HG03039 (cell line): Measurements from ENCODE around the gene TRAM2.

Source experiments
- ATAC-seq: cut with Tn5 transposase; IDR thresholded peaks from one replicate; pipeline ENCODE4 v1.9.1; 2021; ENCODE audit warnings: mild to moderate bottlenecking, moderate library complexity; ENCODE audit not compliant: unreplicated experiment

Gene TRAM2, protein sequence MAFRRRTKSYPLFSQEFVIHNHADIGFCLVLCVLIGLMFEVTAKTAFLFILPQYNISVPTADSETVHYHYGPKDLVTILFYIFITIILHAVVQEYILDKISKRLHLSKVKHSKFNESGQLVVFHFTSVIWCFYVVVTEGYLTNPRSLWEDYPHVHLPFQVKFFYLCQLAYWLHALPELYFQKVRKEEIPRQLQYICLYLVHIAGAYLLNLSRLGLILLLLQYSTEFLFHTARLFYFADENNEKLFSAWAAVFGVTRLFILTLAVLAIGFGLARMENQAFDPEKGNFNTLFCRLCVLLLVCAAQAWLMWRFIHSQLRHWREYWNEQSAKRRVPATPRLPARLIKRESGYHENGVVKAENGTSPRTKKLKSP

GRCh38 chr6:52577022-52577777, at the start of gene TRAM2:
TRAM2 (minus strand) TSS chr6:52577060; CDS start chr6:52576915, 145 bp downstream.
- ATAC-seq, result peak; percentile 45

- no peak for ATAC-seq
Measured at GRCh38 chr6:52622810-52623209, 46.0 kb upstream of the TRAM2 start.

GRCh38 chr6:52621631-52622030, 44.8 kb upstream of the TRAM2 start:
- no peak for ATAC-seq

GRCh38 chr6:52620906-52621190, 44.0 kb upstream of the TRAM2 start:
- ATAC-seq, result no peak

DNA sequence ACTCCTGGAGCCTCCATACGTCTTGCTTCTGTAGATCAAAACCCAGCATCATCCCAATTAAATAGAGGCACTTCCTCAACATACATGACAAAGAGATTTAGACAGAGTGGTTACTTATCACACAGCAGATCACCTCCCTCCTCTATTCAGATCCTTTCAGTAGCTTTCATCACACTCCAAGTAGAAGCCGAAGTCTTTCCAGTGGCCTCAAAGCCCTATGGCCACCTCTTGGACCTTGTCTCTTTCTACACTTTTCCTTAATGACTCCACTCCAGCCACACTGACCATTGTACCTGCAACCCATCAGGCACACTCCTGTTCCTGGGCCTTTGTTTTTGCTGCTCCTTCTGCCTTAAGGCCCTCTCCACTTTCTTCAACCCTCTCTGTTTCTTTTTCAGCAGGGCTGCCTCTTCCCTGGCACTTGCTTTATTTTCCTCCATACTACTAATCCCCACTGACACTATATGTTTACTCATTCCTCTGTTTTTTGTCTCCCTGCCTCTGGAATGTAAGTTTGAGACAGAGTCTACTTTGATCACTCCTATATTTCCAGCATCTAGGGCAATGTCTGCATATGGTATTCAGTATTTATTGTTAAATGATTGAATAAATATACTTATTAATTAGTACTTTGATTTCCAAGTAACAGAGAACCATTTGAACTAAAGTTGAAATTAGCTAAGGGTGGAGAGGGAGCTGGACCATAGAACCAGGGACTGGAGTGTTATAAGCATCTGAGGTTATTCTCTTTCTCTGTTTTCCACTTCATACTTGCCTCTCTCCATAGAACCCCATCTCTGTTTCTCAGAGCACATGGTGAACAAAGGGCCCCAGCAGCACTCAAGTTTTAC, 43.4 kb upstream of the TRAM2 start:
- ATAC-seq, result no peak

DNA sequence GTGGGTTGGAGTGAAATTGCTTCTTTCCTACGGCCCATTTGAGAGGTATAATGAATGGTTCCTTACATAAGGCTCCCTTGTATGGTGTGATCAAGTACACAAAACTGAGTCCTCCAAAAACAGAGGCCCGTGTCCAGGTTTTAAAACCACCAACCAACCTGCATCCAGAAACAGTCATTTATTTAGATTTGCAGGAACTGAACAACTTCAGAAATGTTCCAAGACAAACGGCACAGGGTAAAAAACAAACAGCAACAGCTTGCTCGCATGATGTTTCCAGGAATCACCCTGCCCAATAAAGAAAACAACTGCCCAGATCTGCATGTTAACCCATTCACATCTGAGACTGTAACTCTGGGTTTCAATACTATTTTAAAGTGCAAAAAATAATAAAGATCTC, 40.2 kb upstream of the TRAM2 start:
- no peak for ATAC-seq

- no peak for ATAC-seq
Measured at GRCh38 chr6:52616059-52616690, 39.3 kb upstream of the TRAM2 start.

- ATAC-seq, result no peak
Measured at GRCh38 chr6:52612336-52613054, 35.6 kb upstream of the TRAM2 start.

DNA sequence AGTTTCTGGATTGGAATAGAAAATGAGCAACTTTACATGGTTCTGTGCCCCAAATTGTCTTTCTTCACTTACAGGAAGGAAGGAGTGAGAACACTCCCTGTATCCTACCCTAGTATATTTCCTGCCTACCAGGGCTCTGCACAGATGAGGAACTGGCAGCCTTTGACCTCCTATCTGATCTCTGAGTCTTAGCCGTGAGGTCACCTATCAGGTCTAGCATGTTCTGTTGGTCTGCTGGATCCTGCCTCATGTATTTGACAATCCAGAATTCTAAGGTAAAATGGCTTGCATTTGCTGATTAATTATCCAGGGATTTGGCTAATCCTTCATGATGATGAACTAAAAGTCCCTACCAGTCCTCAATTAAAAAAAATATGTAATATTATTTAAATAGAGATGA, 35.0 kb upstream of the TRAM2 start:
- ATAC-seq, result no peak

- no peak for ATAC-seq
Measured at GRCh38 chr6:52610745-52611355, 34.0 kb upstream of the TRAM2 start.

GRCh38 chr6:52610011-52610410, 33.2 kb upstream of the TRAM2 start:
- no peak for ATAC-seq

DNA sequence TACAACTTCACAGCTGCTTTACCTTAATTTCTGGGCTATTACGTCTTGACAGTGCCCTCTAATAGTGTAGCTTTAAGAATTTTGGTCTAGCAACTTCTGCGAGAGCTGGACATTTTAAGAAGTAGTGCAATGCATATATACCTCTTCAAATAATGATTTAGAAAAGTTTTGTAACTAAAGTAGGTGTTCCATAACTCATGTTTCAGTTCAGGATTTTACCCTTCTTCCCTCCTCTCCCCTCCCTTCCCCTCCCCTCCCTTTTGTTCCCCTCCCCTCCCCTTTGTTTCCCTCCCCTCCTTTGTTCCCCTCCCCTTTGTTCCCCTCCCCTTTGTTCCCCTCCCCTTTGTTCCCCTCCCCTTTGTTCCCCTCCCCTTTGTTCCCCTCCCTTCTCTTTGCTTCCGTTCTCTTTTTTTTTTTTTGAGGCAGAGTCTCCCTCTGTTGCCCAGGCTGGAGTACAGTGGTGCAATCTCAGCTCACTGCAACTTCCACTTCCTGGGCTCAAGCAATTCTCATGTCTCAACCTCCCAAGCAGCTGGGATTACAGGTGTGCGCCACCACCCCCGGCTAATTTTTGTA, 28.8 kb upstream of the TRAM2 start:
- ATAC-seq, result no peak

DNA sequence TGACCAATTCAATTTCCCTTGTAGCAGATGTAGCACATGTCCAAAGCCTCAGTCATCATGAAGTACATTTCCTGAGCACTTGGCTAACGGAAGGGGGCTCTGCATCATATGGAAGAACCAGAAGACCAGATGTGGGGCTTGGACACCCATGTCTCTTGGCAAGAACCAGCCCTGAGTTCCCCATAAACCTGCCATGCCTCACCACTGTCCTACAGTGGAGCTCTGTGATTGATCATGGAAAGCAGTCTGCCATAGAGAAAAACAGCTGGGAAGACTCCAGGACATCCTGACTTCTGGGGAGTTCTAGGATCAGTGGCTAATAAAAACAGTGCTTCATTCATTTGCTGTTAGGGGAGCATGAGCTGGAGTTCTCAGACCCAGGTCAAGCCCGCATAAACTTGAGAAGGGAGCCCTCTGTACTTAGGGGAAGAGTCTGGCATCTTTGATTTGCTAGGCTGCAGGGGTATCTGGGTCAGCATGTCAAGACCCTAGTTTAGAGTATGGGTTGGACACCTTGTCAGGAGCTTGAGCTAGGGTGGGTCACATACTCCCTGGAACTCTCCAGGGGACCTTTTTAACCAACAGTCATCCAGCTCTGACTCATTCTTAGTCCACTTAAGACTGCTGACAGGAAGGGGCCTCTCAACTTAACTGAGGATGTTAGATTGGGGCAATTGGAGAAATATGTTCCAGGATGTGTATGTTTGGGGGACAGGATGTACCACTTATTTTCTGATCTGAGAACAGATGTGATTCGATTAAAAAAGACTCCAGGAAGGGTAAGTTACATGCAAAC, 26.3 kb upstream of the TRAM2 start:
- no peak for ATAC-seq

DNA sequence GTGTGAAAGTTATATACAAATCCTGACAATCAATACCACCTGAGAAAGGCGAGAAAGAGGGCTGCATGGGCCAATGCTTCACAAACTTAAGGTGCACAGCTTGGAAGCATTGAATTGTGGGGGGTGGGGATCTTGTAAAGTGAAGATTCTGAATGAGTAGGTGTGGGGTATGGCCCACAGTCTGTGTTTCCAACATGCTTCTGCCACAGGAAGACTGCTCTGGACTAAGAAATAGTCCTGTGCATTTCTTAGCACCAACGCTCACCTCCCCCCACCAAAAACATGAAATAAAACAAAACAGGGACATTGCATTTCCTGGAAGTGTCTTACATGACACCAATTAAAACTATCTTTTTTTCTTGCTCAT, 21.9 kb upstream of the TRAM2 start:
- no peak for ATAC-seq

GRCh38 chr6:52598123-52598823, 21.4 kb upstream of the TRAM2 start:
- no peak for ATAC-seq

DNA sequence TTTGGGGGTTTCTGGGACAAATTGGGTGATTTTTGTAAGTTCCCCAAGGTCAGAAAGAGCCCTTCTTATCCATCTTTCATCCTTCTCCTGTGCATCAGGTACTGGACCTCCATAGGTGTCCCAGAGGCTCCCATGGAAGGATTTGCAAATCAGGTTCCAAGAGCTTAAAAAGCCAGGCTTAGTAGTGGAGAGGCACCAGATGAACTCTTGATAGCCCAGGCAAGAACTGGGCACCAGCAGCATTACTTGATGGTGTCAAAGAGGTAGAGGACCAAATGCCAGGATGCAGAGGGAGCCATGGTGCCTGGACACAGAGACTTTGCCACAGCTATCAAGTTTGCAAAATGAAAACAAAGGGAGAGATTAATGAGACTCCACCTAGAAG, 20.9 kb upstream of the TRAM2 start:
- no peak for ATAC-seq

DNA sequence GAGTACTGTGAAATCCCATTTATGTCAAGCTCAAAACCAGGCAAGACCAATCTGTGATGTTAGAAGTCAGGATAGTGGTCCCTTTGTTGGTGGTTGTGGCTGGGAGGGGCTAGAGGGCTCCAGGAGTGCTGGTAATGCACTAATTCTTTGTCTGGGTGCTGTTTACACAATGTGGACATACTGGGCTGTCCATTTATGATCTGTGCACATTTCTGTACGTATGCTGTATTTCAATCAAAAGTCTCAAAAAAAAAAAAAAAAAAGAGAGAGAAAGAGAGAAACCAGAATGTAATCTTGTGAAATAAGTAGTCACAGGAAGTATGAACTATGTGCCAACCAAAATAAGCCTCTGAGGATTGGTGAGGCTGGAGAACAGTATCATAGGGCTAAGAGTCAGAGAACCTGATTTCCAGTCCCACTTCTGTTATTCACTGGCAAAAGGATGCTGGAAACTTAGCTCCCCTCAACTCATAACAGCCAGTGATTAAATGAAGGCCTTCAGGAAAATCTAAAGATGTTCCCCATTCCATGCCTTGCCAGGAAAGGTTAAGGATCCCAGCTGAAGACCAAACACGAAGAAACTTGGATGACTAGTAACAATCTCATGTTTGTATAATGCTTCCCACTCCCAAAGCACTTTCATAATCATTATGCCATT, 19.6 kb upstream of the TRAM2 start:
- no peak for ATAC-seq

DNA sequence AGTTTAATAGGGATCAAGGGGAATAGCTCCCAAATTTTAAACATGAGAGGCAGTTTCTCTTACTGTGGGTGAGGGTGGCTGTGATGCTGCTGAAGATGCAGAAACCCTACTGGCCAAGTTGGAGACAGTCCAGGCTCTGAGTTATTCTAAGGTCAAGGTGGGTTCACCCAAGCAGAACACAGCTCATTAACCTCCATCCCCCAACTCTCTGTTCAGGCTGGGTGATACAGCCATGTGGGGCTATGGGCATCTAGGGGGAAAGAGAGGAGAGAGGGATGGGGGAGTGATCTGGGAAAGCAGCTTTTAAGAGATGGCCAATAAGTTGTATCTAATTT, 18.9 kb upstream of the TRAM2 start:
- ATAC-seq, result peak; percentile 27
